HG02763 (cell line): Measurements from ENCODE around the gene TSPAN9.

Source experiments
- ATAC-seq: cut with Tn5 transposase; IDR thresholded peaks from one replicate; pipeline ENCODE4 v1.9.1; 2021; ENCODE audit warnings: mild to moderate bottlenecking, moderate library complexity; ENCODE audit not compliant: unreplicated experiment

TSPAN9 gene

DNA sequence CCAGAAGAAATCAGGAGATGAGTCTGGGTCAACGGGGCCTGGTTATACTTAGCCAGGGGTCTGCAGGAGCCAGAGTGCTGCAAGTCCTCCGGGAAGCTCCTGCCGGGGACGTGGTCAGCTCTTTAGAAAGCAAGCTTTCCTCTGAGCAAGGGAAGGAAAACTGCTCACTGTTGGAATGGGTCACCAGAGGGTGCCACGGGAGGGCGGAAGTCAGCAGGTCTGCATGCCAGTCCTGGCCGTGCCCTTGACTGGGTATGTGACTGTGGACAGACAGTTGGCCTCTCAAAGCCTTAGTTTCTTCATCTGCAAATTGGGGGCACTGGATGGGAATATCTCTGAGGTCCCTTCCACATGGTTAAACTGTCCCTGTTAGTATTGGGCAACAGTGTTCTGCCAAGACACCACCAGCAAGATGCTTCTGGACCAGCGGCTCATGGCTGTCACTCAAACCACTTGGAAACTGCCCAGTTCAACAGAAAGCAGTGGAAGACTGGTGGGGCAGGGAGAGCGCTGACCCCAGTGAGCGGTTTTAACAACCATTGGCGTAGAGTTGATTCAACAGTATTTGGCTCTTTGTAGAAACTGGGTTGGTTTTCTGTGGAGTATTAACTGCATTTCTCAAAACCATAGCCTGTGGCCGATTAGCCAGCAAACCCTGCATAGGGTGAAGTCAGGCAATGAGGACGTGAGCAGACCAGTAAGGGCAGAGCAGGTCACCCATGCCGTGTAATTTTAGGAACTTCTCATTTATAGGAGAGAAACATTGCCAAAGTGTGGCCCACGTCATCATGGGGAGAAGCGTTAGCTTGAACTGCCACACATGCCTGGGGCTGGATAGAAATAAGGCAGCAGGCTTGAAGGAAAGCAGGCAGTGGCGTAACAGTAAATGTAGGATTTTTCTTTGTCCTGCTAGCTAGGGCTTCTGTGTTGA is 249.9 kb downstream of the TSPAN9 start:
- no peak for ATAC-seq

DNA sequence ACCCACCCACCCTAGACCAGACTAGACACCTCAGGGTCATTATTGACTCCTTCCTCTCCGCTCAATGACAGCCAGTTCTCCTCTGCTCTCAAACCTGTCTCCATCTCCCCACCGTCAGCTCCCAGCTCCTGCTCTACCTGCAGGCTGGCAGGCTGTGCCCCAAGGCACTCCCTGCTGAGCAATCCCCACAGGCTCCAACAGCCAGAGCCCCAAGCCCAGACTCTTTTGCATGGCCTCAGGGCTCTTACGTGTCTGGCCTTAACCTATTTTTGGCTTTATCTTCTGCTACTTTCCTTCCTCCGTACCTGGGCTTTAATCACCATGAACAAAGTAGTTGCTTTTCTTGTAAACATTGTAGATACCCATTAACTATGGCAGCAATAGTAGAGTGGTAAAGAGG is 250.9 kb downstream of the TSPAN9 start:
- ATAC-seq = no peak

DNA sequence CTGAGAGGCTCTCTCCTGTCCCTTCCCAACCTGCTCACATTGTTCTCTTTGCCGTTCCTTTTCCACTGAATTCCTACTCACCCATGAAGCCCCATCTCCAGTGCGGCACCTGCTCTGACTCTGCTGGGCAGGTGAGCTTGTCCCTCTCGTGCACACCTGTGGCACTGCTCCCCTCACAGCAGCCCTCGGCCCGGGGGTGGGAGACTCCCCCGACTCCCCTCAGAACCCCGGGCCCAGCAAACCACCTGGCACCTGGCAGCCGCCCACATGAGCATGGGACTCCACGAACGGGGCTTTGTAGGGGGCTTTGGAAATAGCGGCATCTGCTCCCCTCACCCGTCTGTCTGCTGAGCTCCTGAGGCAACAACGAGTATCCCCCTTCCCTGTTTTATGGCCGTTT is 251.4 kb downstream of the TSPAN9 start:
- no peak for ATAC-seq

DNA sequence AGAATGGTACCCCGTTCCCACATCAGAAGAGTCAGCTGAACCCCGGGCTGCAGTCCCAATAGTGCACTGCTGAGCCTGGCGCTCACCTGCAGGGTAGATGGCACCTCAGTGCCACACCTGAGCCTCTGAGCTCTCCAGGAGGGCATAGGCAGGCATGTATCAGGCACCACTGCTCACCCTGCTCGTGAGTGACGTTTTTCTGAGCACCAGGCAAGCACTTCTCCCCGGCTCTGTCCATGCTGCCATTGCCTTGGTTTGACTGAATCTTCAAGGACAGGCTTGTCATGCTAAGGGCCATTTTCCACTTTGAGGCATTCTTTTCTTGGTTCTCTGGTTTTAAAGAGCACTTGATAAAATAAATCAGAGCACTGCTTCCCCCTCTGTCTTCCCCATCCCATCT is 252.2 kb downstream of the TSPAN9 start:
- ATAC-seq = no peak

DNA sequence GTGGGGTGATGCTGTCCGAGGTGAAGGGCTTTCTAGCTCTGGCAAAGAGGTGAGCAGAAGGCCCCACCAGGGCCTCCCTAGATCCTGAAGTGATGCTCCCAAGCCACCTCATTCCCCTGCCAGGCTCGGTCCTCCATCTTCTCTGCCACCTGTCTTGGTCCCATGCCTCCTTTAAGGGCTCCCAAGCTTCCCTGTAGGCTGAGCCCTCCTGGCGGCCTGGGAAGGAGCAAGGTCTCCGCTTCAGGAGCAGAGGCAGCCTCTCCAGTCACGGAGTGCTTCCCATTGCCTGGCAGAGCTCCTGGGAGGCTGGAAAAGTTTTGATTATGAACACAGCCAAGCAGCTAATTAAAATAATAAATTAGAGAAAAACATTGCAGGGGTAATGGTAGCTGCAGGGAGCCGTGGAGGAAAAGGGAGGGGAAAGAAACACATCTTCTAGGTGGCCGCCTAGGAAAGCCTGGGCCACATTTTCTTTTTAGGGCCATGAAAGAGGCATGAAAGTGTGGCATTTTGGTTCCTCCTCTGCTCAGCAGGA is 253.9 kb downstream of the TSPAN9 start:
- no peak for ATAC-seq

DNA sequence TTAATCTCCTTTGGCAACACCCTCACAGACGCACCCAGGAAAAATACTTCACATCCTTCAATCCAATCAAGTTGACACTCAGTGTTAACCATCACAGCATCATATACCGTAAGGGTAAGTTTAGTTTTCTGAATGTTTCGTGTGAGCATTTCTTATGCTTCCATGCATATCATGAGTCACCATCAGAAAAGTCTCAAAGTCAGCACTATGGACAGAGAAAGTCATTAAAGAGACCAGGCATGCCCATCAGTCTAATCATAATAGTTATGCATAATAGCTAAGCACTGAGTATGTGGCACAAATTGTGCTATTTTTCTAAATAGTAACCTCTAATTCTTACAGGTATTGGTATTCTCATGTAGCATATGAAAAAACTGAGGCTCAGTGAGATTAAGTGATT is 255.0 kb downstream of the TSPAN9 start:
- no peak for ATAC-seq

DNA sequence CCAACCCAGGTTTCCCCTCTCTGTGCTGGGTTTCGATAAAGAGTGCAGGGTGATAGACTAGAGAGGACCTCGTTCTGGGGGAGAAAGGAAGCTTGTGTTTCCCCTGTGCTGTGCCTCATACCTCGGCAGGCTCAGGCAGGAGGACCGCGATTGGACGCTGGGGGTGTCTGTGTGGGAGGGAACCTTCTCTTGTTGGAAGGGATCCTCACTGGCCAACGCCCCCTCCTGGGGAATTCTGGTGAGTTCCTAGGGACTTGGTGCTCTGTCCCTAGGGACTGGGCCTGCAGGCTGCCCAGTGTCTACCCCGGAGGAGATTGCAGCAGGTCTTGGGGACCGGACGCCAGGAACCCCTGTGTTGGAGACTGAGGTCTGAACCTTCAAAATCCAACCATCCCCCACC is 256.4 kb downstream of the TSPAN9 start:
- no peak for ATAC-seq

DNA sequence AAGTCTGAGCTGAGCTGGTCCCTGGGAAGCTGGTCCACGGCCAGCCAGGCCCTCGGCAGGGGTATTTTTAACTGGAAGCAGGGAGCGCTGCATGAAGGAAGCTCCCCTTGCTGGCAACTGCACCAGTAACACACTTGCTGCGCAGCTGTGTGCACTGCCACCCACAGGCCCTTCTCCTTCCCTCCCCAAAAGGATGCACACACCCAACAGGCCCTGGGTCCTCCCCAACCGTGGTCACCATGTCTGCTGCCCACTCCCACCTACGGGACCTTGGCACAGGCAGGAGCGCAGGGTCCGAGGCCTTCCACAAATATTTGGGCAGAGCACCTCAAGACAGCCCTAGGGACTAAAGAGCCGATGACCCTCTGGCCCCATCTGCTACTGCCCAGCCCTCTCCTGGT is 256.8 kb downstream of the TSPAN9 start:
- ATAC-seq = no peak

DNA sequence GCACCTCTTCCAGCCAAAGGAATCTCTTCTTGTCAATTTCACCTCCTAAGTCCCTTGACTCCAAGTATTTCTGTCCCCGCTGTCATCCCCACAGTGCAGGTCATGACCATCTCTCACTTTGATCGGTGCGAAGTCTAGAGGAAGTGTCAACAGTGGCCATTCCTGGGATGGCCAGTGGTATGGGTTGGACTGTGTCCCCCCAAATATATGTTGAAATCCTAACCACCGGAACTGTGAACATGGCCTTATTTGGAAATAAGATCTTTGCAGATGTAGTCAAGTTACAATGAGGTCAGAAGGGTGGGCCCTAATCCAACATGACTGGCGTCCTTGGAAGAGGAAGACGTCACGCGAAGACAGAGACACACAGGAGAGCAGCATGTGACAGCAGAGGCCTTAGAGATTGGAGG is 257.9 kb downstream of the TSPAN9 start:
- ATAC-seq = no peak
